Measurements from ENCODE around the gene RAD21L1.

DNA sequence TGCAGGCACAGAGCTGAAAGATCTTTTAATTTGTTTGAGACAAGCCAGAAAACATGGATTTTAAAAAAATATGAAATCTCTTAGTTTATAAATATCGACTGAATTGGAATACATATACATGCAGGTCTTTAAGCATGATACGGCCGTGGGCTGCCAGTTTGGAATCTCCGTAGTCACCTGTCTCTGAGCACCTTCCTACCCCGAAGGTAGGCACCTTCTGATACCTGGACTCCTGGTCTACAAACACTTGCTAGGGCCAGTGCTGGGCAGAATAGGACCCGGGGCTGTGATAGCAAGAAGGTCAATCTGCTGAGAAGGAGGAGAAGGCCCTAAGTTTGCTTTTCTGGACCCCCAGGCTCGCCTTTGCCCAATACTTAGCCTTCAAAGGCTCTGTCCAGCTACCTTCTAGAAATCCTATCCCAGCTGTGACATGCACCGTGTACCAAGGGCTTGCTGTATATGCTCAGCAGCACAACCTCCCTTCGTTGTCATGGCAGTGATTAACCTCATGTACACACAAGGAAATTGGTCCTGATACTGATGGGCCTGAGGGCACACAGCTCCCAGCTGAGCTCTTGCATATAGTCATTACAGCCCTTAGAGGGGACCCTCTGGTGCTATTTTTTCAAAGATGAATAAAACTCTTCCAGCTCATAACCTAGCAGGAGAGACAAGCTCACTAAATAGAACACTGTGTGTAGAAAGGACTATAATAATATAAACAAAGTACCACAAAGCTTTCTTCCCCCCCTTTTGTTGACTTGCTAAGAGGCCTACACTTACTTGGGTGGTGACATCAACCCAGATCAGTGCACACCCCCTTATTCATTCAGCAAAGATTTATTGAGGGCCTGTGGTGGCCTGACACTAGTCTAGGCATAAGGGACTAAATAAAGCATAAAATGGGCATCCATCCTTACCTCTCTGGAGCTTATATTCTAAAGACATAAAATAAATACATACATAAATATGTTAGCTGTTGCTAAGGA, 58.0 kb downstream of the RAD21L1 start:
- no peak for TF ChIP-seq EZH2 (IDR thresholded peaks at IDR 0.05; ENCODE audit: borderline replicate concordance)
- TF ChIP-seq, protein P1, sequence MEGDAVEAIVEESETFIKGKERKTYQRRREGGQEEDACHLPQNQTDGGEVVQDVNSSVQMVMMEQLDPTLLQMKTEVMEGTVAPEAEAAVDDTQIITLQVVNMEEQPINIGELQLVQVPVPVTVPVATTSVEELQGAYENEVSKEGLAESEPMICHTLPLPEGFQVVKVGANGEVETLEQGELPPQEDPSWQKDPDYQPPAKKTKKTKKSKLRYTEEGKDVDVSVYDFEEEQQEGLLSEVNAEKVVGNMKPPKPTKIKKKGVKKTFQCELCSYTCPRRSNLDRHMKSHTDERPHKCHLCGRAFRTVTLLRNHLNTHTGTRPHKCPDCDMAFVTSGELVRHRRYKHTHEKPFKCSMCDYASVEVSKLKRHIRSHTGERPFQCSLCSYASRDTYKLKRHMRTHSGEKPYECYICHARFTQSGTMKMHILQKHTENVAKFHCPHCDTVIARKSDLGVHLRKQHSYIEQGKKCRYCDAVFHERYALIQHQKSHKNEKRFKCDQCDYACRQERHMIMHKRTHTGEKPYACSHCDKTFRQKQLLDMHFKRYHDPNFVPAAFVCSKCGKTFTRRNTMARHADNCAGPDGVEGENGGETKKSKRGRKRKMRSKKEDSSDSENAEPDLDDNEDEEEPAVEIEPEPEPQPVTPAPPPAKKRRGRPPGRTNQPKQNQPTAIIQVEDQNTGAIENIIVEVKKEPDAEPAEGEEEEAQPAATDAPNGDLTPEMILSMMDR (IDR thresholded peaks at IDR 0.05; ENCODE audit: poor library complexity), result no peak
